Measurements from ENCODE around the gene DPEP2.
"Not testable (repeated sequence)": the region's sequence is repeated elsewhere in the genome, so short reads cannot be mapped to it uniquely, and the experiment has no call there.

Gene DPEP2, protein sequence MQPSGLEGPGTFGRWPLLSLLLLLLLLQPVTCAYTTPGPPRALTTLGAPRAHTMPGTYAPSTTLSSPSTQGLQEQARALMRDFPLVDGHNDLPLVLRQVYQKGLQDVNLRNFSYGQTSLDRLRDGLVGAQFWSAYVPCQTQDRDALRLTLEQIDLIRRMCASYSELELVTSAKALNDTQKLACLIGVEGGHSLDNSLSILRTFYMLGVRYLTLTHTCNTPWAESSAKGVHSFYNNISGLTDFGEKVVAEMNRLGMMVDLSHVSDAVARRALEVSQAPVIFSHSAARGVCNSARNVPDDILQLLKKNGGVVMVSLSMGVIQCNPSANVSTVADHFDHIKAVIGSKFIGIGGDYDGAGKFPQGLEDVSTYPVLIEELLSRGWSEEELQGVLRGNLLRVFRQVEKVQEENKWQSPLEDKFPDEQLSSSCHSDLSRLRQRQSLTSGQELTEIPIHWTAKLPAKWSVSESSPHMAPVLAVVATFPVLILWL

DNA sequence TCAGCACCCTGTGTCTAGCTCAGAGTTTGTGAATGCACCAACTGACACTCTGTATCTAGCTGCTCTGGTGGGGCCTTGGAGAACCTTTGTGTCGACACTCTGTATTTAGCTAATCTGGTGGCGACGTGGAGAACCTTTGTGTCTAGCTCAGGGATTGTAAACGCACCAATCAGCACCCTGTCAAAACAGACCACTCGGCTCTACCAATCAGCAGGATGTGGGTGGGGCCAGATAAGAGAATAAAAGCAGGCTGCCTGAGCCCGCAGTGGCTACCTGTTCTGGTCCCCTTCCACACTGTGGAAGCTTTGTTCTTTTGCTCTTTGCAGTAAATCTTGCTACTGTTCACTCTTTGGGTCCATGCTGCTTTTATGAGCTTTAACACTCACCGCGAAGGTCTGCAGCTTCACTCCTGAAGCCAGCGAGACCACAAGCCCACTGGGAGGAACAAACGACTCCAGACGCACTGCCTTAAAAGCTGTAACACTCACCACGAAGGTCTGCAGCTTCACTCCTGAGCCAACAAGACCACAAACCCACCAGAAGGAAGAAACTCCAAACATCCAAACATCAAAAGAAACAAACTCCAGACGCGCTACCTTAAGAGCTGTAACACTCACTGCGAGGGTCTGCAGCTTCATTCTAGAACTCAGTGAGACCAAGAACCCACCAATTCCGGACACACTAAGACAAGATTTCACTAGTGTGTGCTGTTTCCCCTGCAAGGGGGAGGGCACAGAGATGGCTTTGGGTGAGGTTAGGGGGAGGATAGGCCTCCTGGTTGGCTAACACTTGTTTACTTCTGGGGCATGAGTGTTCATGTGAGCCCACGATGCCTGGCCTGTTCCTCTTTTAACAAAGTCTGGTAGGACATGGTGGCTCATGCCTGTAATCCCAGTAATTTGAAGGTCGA lies at the start of gene DPEP2:
Gene DPEP2 (minus strand): TSS at position 706 of the 910 bp plus-strand sequence. CDS start 6,272 bp downstream, outside the sequence.
- not testable (repeated sequence) for DNase-seq

DNA sequence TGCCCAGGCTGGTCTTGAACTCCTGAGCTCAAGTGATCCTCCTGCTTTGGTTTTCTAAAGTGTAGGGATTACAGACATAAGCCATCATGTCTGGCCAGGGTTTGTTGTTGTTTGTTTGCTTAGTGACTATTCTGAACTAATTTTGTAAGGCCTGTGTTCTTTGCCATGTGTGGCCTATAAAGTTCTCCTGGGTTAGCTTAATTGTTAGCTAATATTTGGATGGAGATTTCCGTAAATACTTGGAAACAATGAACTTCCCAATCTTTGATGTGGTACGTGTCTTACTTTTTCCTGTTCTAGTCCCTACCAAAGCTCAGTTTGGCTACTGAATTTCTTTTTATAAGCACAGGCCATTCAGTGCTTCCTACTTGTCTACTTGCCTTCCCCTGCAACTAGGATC lies 48.7 kb upstream of the DPEP2 start:
- no peak for DNase-seq

DNA sequence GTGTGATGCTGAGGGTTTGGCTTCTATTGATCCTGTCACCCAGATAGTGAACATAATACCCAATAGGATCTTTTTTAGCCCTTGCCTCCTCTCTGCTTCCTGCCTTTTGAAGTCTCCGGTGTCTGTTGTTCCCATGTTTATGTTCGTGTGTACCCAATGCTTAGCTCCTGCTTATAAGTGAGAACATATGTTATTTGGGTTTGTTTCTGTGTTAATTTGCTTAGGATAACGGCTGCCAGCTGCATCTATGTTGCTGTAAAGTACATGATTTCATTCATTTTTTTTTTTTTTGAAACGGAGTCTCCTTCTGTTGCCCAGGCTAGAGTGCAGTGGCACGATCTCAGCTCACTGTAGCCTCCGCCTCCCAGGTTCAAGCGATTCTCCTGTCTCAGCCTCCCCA lies 46.8 kb upstream of the DPEP2 start:
- DNase-seq, result no peak

DNA sequence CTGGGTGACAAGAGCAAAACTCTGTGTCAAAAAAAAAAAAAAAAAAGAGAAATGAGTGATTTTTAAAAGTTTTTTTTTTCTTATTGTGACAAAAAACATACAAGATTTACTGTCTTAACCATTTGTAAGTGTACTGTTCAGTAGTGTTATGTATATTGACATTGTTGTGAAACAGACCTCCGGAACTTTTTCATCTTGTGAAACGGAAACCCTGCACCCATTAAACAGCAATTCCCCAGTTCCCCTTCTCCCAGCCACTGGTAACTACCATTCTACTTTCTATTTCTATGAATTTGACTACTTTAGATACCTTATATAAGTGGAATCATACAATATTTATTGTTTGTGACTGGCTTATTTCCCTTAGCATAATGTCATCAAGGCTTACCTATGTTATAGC lies 42.5 kb upstream of the DPEP2 start:
- DNase-seq, result no peak

DNA sequence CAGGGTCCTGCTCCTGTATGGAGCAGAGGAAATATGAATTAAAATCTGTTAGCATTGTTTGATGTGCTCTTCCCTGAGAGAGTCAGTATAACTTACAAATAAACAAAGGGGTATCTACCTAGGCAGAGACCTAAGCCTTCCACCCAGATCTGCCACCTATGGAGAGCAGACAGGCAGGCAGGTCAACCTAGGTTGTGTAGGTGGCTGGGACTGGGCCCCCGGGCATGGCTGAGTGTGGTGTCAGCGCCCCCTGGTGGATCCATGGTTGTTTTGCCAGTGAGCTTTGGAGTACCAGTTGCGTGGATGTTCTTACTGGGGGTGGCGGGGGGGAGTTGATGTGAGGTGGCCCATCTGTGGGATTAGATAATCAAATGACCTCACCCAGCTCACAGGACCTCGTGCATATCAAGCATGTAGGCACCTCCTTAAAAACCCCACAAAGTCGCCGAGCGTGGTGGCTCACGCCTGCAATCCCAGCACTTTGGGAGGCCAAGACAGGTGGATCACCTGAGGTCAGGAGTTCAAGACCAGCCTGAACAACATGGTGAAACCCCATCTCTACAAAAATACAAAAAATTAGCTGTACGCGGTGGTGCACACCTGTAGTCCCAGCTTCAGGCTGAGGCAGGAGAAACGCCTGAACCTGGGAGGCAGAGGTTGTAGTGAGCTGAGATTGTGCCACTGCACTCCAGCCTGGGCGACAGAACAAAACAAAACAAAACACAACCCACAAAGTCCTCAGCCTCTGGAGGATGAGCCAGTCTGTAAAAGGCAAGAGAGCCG lies 41.4 kb upstream of the DPEP2 start:
- peak; percentile 61 for DNase-seq

DNA sequence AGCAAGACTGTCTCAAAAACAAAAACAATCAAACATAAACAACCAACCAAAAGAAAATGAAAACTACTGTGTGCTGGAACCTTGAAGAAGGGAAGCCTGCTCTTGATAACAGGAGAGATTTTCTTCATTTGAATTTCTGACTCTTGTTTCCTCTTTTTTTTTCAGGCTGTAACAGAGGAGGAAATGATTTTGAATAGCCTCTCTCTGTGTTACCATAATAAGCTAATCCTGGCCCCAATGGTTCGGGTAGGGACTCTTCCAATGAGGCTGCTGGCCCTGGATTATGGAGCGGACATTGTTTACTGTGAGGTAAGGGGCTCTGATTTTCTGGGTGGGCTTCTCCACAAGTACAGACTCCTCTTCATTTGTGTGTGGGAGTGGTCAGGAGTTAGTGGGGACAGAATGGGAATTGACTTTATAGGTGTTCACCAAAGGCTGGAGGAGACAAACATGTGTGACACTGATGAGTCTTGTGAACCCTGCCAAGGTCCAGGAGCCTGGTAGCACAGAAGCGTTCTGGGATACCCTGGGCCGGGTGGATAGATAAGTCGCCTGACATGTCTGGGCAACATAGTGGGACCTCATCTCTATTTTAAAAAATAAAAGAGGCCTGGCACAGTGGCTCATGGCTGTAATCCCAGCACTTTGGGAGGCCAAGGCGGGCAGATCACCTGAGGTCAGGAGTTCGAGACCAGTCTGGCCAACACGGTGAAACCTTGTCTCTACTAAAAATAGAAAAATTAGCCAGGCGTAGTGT lies 38.7 kb upstream of the DPEP2 start:
- no peak for DNase-seq

DNA sequence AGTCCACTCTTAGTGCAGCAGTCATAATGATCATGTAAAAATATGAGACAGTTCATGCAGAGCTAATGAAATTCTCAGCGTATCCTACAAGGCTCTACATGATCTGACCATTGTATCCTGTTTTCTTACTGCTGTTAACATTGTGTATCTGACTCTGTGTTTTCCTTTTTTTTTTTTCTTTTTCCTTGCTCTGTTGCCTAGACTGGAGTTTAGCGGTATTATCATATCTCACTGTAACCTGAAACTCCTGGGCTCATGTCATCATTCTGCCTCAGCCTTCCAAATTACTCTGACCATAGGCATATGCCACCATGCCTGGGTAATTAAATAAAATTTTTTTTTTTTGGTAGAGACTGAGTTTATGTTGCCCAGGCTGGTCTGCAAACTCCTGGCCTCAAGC lies 35.9 kb upstream of the DPEP2 start:
- DNase-seq, result no peak

DNA sequence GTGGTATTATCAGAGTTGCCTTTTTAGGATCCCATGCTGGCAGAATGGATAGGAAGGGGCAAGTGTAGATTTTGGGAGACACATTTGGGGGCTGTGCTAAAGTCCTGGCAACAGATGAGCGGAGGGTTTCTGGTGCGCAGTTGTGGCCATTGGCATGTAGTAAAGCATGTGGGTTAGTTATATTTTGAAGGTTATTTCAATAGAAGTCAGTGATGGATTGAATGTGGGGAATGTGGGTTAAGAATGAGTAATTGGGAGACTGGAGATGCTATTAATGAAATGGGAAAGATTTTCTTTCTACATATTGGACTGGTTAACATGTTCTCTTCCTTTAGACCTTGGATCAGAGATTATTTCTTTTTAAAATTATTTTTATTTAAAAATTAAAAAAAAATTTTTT lies 33.8 kb upstream of the DPEP2 start:
- no peak for DNase-seq

DNA sequence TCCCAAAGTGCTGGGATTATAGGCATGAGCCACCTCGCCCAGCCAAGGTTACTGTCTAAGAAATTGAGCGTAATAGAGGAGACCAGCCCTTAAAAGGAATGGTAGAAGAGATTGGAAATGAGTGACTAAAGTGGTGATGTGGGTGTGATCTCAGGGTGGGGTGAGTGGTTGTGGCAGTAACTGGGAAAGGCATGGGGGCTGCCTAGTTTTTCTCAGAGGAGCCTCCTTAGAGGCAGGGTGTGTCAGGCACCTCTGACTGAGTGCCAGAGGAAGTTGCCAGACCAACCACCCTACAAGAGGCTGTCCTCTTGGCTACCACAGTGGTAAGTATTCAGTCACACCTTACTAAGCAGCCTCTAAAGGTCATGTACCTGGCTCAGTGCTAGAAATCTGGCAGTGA lies 32.7 kb upstream of the DPEP2 start:
- no peak for DNase-seq

DNA sequence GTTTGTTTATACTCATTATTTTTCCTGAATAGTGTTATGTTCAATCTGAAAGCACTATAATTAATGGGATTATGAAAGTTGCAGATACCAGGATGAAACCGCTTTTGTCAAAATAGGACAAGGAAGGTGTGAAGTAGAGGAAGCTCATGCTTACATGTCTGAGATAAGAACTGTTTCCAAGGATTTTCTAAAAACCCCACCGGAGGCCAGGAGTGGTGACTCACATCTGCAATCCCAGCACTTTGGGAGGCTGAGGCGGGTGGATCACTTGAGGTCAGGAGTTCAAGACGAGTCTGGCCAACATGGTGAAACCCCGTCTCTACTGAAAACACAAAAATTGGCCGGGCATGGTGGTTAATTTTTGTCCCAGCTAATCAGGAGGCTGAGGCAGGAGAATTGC lies 30.8 kb upstream of the DPEP2 start:
- DNase-seq, result not testable (repeated sequence)

DNA sequence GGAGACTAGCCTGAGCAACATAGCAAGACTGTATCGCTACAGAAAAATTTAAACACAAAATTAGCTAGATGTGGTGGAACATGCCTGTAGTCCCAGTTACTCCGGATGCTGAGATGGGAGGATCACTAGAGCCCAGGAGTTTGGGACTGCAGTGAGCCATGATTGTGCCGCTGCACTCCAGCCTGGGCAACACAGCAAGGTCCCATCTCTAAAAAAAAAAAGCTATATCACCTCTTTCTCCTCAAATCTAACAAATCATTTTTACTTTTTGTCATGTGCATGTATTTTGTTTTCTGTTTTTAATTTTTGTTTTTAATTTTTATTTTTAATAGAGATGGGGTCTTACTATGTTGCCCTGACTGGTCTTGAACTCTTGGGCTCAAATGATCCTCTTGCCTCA lies 29.7 kb upstream of the DPEP2 start:
- no peak for DNase-seq

DNA sequence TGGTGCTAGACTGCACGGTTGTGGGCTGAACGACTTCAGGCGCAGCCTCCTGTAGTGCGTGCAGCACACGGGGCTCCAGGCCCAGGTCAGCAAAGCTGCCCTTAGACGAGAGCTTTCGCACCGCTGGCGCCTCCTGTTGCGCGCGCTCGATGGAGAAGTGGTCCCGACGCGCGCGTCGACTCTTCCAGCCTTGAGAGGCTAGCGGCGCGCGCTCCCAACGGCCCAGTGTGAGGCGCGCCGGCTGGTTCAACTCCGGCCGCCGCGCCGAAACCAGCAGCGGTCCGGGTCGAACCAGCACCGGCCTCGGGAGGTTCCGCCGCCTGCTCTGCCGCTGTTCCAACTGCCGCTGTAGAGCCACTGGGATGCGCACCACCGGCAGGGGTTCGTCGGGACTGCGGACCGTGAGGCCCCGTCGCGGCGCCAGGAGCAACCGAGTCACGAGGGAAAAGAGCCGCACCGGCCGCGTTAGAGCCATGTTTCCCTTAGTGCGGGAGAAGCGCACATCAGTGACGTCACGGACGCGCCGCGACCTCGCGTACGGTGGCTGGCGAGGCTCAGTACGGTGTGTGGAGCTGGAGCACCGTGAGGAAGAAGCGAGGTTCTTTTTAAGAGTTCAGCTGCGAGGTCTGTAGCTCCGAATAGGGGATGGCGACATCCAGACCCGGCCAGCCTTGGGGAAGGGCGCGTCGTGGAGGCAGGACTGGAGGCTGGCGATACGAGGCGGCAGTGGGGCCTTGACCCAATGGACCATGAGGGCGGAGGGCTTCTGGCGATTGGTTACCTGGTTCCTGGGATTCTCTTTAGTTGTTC lies 23.6 kb upstream of the DPEP2 start, which contains the start of the genes DDX28 and DUS2:
Gene DDX28 (minus strand): TSS at position 505 of the 810 bp plus-strand sequence. CDS start 30 bp downstream, at position 475.
Gene DUS2 (plus strand): TSS at position 557 of the 810 bp plus-strand sequence. CDS start 14,740 bp downstream, outside the sequence.
- DNase-seq, result peak; percentile 87

DNA sequence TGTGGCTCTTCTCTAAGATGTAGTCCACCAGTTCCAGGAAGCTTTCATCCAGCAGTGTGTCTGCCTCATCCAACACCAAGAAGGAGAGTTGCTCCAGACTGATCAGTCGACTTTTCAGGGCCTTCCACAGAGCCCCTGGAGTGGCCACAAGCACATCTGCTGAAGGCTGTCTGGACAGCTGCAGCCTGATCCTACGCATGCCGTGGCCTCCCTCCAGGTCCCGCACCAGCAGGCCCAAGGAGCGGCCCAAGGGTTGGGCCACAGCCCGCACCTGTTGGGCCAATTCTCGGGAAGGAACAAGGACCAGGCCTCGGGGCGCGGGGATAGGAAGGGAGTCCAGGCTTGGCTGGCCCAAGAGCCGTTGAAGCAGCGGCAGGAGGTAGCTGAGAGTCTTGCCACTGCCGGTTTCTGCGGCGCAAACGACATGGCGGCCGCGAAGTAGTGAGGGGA lies 23.0 kb upstream of the DPEP2 start:
- no peak for DNase-seq

DNA sequence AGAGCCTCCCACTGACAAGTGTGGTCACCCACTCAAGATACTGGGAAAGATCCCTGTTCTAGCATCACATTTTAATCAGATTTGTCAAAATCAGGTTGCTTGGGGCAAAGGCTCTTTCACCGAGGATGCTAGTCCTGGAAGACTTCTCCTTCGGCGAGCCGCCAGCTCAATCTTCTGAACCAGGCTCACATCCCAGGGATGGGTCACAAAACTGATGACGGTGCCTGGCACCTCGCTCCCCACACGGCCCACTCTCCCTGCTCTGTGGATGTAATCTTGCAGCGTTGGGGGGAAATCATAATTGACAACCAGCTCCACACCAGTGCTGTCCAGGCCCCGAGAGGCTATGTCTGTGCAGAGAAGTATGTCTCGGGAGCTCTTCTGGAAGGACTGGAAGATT lies 22.2 kb upstream of the DPEP2 start:
- no peak for DNase-seq

DNA sequence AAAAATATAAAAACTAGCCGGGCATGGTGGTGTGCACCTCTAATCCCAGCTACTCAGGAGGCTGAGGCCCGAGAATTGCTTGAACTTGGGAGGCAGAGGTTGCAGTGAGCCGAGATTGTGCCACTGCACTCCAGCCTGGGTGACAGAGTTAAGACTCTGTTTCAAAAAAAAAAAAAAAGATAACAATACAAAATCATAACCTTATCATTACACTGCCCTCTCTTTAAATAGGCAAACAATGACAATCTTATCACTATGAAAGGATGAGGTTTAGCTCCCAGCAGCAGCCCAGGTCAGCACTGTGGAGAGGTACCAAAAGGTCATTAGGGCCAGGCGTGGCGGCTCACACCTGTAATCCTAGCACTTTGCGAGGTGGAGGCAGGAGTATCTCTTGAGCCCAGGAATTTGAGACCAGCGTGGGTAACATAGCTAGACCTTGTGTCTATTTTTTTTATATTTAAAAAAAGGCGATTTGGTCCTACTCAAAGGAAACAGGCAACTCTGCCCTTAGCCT lies 19.9 kb upstream of the DPEP2 start:
- DNase-seq, result no peak

DNA sequence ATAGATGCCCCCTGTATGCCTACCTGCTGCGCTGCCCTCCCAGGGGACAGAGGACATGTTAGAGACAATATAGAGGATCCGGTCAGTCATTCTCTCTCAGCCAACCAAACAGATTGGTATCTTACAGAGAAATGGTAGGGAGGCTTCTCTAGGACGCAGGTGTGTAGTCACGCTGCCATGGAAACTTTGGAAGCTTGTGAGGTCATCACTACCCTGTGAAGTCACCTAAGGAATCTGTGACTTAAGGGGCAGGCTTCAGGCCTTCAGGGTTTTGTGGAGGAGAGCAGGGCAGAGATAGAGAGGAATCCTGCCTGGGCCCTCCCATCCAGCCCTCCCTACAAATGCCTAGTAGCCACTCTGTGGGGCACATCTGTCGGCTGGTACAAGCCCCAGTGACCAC lies 16.4 kb upstream of the DPEP2 start, which contains the start of gene DPEP2NB:
Gene DPEP2NB (minus strand): TSS at position 231 of the 400 bp plus-strand sequence. CDS start 141 bp downstream, at position 90.
- DNase-seq, result no peak

DNA sequence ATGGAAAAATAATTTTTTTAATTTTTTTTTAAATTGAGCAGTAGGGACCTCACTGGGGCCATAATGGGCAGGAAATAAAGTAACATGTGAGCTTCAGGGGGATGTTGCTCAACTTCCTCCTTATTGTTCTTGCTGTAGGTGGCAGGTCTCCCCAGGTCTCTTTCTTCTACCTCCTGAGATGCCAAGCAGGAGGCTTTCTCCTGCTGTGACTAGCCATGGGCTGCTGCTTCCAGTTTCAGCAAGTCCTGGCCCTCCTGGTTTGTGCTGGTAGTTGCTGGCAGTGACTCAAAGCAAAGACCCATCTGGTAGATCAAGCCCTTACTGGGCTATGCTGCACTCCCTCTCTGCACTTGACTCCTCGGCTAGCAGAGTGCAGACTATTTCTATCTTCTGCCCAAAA lies 14.2 kb upstream of the DPEP2 start:
- DNase-seq, result no peak

DNA sequence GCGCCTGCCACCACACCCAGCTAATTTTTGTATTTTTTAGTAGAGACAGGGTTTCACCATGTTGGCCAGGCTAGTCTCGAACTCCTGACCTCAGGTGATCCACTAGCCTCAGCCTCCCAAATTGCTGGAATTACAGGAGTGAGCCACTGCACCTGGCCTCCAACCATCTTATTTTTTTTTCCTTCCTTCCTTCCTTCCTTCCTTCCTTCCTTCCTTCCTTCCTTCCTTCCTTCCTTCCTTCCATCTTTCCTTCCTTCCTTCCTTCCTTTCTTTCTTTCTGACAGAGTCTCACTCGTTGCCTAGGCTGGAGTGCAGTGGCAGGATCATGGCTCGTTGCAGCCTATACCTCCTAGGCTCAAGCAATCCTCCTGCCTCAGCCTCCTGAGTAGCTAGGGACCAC lies 10.6 kb upstream of the DPEP2 start:
- DNase-seq, result not testable (repeated sequence)

DNA sequence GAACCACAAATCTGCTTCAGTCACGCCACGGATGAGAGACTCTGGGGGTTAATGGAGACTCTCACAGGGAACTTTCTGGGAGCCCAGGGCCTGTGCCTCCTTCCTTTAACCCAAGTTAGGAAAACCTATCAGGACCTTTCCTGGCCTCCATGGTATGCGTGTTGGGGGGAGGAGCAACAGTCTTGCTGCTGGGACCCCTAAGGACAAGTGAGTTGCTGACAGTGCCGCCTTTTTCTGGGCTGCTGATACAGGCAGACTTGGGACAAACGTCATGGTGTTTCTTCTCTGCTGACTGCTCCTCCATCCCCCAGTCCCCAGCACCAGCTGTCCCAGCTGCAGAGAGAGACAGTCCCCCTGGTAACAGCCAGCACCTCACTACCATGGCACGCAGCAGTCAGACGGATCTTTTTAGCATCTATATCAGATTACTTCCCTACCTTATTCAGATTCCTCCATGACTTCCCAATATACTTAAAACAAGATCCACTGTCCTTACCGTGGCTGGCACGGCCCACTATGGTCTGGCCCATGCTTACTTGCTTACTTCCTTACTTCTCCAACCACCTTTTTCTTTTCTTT lies 10.0 kb upstream of the DPEP2 start:
- DNase-seq, result no peak

DNA sequence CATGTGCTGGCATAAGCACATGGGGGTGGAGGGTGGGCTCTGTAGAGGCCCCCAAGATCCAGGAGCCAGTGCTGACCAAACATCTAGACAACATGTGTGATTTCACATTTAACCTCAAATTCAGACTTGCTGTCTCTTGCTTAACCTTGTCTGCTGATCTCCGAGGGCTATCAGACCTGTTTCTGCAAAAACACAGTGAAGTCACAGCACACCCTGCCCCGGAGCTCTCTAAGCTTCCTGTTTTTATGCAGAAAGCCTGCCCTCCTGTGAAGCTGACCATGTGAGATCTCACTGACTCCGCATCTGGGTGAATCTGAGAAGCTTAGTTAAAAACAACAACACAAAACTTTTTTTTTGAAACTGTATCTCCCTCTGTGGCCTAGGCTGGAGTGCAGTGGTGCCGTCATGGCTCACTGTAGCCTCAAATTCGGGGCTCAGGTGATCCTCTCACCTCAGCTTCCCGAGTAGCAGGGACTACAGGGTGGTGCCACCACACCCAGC lies 6.6 kb upstream of the DPEP2 start:
- no peak for DNase-seq

All from NCI-H2107 (cell line).